ENCODE results near the gene ICA1. TPM values are rescaled to one million over a fixed set of nuclear protein-coding genes. Genes with fewer than 3 reads are reported as not detected.

The ICA1 gene
- total and polyA plus RNA-seq, 8 donors, result 19.1 to 458 (median 77.4) TPM

GRCh38 chr7:8228766-8229674 lies 32.9 kb downstream of the ICA1 start:
- no peak overlapping the region for H3K4me3 ChIP-seq
- intact Hi-C loops (cut with DNase I; ENCODE audit: low total_unique reads), result no loop called here
- 92 to 96% (median 94%) methylated on average over 6 of the region's 6 CpGs for WGBS, 5 donors
- H3K36me3 ChIP-seq, result peaks cover 0 to 14% (median 3%) of the 10 kb centered on the region in 4 donors
- no peaks in the 10 kb centered on the region for H3K27me3 ChIP-seq
- H3K9me3 ChIP-seq, result no peaks in the 10 kb centered on the region
- no peak for DNase-seq
- TF ChIP-seq POLR2A (IDR thresholded peaks at IDR 0.05), result no peak
- no peaks in the 10 kb centered on the region for H3K4me1 ChIP-seq
- H3K27ac ChIP-seq, result no peak overlapping the region

- intact Hi-C loops (cut with DNase I; ENCODE audit: low total_unique reads), result no loop called here
- H3K4me3 ChIP-seq, result no peak overlapping the region
- H3K36me3 ChIP-seq, result peaks cover 0 to 19% (median 5%) of the 10 kb centered on the region in 4 donors
- H3K27ac ChIP-seq, result no peak overlapping the region
- H3K27me3 ChIP-seq, result no peaks in the 10 kb centered on the region
- H3K9me3 ChIP-seq, result no peaks in the 10 kb centered on the region
- no peaks in the 10 kb centered on the region for H3K4me1 ChIP-seq
- TF ChIP-seq POLR2AphosphoS5 (IDR thresholded peaks at IDR 0.05) (no peak), POLR2A (IDR thresholded peaks at IDR 0.05) (no peak), CTCF (IDR thresholded peaks at IDR 0.05) (no peak), EP300 (IDR thresholded peaks at IDR 0.05) (no peak)
- no peak for DNase-seq
Observed at GRCh38 chr7:8228068-8228467, 33.9 kb downstream of the ICA1 start.

GRCh38 chr7:8227261-8227660 lies 34.7 kb downstream of the ICA1 start:
- no peak for DNase-seq
- Histone ChIP-seq H3K9me3 (no peaks in the 10 kb centered on the region), H3K36me3 (peaks cover 0 to 25% (median 7%) of the 10 kb centered on the region in 4 donors), H3K4me1 (no peaks in the 10 kb centered on the region), H3K4me3 (no peak overlapping the region), H3K27me3 (no peaks in the 10 kb centered on the region), H3K27ac (no peak overlapping the region)
- 92 to 99% (median 96%) methylated on average over 3 of the region's 3 CpGs for WGBS, 5 donors
- no peak for TF ChIP-seq CTCF (IDR thresholded peaks at IDR 0.05)
- no peak for TF ChIP-seq EP300 (IDR thresholded peaks at IDR 0.05)
- TF ChIP-seq POLR2AphosphoS5 (IDR thresholded peaks at IDR 0.05), result no peak
- TF ChIP-seq POLR2A (IDR thresholded peaks at IDR 0.05), result no peak
- intact Hi-C loops (cut with DNase I; ENCODE audit: low total_unique reads), result no loop called here

GRCh38 chr7:8226501-8226900 lies 35.5 kb downstream of the ICA1 start:
- DNase-seq, result no peak
- intact Hi-C loops (cut with DNase I; ENCODE audit: low total_unique reads), result no loop called here

More at GRCh38 chr7:8226501-8226900, 35.5 kb downstream of the ICA1 start:
- no peak for TF ChIP-seq CTCF (IDR thresholded peaks at IDR 0.05)
- TF ChIP-seq EP300 (IDR thresholded peaks at IDR 0.05), result no peak
- TF ChIP-seq POLR2A (IDR thresholded peaks at IDR 0.05), result no peak
- TF ChIP-seq POLR2AphosphoS5 (IDR thresholded peaks at IDR 0.05), result no peak
- H3K27ac ChIP-seq, result no peak overlapping the region
- H3K27me3 ChIP-seq, result no peaks in the 10 kb centered on the region
- H3K4me3 ChIP-seq, result no peak overlapping the region
- H3K36me3 ChIP-seq, result peaks cover 0 to 19% (median 4%) of the 10 kb centered on the region in 4 donors
- H3K9me3 ChIP-seq, result no peaks in the 10 kb centered on the region
- WGBS, 5 donors, result 36 to 67% (median 49%) methylated on average over 2 of the region's 2 CpGs
- H3K4me1 ChIP-seq, result no peaks in the 10 kb centered on the region

Measured in stomach (tissue), 9 donors.